HG02943 (cell line): Measurements from ENCODE around the gene NTN3.
"Not testable (repeated sequence)": the region's sequence is repeated elsewhere in the genome, so short reads cannot be mapped to it uniquely, and the experiment has no call there.

Source experiments
- ATAC-seq: cut with Tn5 transposase; IDR thresholded peaks from one replicate; pipeline ENCODE4 v1.9.1; 2021; ENCODE audit warnings: mild to moderate bottlenecking, low read depth, moderate library complexity; ENCODE audit not compliant: unreplicated experiment

Gene NTN3

DNA sequence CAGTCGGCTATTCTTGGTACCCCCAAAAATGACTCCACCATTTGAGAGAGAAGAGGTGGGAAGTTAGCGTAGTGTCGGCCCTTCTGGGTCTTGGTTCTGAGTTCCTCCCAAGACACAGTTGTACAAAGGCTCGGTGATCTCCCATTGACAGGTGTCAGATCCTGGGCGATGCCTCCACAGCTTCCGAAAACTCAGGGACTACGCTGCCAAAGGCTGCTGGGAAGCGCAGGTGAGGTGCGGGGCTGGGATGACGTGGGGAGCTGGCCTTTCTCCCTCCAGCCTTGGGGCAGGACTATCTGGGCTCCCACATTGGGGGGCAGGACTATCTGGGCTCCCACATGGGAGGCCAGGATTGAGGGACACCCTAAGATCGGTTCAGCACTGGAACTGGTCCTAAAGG is 31.5 kb upstream of the NTN3 start:
- no peak for ATAC-seq

DNA sequence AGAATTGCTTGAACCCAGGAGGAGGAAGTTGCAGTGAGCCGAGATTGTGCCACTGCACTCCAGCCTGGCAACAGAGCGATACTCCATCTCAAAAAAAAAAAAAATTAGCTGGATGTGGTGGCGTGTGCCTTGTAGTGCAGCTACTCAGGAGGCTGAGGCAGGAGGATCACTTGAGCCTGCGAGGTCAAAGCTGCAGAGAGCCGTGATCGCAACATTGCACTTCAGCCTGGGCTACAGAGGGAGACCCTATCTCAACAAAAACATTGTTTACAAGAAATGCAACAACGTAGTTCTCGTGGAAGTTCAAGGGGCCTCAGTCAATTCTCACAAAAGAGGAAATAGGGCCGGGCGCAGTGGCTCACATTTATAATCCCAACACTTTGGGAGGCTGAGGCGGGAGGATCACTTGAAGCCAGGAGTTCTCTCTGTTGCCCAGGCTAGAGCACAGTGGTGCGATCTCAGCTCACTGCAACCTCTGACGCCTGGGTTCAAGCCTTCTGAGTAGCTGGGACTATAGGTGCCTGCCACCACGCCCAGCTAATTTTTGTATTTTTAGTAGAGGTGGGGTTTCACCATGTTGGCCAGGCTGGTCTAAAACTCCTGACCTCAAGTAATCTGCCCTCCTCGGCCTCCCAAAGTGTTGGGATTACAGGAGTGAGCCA is 29.8 kb upstream of the NTN3 start:
- ATAC-seq = not testable (repeated sequence)

DNA sequence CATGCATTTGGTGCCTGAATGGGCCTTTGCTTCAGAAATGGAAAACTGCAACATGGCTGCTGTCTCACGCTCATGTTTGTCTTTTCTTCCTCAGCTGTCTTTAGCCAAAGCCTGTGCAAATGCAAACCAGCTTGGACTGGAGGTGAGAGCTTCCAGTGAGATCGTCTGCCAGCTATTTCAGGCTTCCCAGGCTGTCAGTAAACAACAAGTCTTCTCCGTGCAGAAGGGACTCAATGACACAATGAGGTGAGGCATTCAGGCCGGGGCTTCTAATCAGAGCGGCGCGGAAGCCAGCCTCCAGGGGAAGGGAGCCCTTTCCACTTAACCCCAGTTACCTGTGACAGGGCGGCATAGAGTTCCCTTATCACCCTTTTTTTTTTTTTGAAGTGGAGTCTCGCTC is 27.5 kb upstream of the NTN3 start:
- ATAC-seq = no peak

- no peak for ATAC-seq
These were observed 23.0 kb upstream of the NTN3 start for GRCh38 chr16:2447920-2448583.

DNA sequence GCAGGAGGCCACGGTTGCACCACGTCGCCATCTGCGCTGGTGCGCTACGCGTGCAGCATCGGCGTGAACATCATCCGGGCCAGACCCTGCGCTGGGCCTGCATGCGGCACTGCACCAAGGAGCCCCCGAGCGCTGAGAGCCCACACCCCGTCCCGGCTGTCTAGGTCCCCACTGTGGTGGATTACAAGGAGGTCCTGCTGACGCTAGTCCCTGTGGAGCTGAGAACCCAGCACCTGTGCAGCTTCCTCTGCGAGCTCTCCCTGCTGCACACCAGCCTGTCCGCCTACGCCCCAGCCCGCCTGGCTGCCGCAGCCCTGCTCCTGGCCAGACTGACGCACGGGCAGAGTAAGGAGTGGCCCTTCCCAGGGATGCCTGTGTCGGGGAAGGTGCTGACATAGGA is 22.0 kb upstream of the NTN3 start:
- ATAC-seq = no peak

GRCh38 chr16:2450535-2450934 is 20.6 kb upstream of the NTN3 start:
- no peak for ATAC-seq

DNA sequence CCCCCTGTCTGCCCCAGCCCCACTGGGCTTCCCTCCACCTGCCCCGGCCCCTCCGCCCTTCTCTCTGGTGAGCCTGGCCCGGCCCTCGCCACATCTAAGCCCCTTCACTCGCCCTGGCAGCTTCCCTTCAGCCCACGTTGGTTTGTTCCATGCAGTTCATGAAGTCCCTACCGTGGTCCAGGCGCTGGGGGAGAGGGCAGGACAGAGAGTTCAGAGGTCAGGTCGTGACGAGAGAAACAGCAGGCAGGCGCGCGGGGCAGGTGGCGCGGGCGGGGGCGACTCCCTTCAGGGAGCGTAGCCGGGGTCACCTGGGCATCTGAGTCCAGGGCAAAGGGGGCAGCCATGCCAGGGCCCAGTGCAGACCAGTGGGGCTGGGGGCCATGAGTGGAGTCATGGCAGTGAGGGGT is 20.1 kb upstream of the NTN3 start:
- ATAC-seq = no peak

DNA sequence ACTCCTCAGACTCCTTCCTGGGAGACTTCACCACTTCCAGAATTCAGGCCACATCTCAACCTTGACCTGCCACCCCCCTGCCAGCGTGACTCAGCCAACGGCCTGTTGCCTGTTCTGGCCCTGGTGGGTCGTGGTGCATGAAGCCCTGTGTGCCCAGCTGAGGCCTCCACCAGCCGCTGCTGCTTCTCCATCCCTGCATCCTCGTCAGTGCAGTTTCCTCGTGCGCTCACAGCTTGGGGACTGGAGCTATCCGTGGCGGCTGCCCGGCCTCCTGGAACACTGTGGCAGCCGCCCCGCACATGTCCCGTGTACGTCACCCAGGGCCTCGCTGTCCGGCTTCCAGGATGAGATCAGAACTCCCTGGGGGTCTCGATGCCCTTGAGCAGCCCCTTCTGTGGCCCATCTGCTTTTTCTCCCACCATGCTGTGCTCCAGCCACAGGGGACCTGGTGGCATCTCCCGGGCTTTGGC is 19.2 kb upstream of the NTN3 start:
- ATAC-seq = no peak

GRCh38 chr16:2452650-2453049 is 18.4 kb upstream of the NTN3 start:
- no peak for ATAC-seq

- no peak for ATAC-seq
These were observed 15.8 kb upstream of the NTN3 start for GRCh38 chr16:2455081-2455845.

GRCh38 chr16:2456551-2457153 is 14.4 kb upstream of the NTN3 start:
- no peak for ATAC-seq

GRCh38 chr16:2457267-2457666 is 13.8 kb upstream of the NTN3 start:
- no peak for ATAC-seq

- no peak for ATAC-seq
These were observed 13.2 kb upstream of the NTN3 start for GRCh38 chr16:2457946-2458345.

GRCh38 chr16:2458887-2459646 is 12.0 kb upstream of the NTN3 start:
- no peak for ATAC-seq

DNA sequence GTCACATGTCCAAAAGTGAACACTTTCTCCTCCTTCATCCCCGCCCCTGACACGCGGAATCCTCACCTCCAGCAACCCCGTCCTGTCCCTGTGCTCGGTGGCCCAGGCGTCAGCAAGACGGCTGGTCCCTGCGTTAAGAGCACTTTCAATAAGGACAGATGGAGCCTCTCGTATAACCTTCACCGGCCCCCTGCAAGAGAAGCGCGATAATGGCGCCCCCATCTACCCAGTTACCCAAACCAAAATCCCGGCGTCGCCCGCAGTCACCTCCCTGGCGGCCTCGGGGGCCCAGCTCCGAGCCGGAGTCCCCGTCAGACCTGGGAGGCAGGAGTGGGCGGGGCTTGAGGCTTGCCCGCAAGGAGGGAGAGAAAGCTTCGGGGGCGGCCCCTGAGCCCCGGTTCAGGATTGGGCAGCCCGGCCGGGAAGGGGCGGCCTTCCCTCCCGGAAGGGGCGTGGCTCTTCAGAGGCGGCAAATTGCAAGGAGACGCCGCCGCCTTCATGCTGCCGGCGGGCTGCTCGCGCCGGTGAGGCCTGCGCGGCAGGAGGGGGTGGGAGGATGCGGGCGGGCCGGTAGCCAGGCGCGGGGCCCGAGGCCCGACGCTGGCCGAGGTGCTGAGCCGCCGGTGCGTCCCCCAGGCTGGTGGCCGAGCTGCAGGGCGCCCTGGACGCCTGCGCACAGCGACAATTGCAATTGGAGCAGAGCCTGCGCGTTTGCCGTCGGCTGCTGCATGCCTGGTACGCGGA is 11.3 kb upstream of the NTN3 start, which contains the start of gene TEDC2:
TEDC2 (plus strand) TSS at position 463 of the 744 bp plus-strand sequence; CDS start at position 499, 36 bp downstream.
- ATAC-seq = no peak

GRCh38 chr16:2460391-2460713 is 10.7 kb upstream of the NTN3 start:
- no peak for ATAC-seq

DNA sequence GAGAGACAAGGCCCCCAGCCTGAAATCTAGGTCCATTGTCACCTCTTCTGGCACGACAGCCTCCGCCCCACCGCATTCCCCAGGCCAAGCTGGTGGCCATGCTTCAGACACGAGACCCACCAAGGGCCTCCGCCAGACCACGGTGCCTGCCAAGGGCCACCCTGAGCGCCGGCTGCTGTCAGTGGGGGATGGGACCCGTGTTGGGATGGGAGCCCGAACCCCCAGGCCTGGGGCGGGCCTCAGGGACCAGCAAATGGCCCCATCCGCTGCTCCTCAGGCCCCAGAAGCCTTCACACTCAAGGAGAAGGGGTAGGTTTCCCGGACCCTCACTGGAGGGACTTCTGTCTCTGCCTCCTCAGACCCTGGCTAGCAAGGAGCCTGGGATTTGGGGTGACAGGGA is 10.2 kb upstream of the NTN3 start:
- no peak for ATAC-seq

DNA sequence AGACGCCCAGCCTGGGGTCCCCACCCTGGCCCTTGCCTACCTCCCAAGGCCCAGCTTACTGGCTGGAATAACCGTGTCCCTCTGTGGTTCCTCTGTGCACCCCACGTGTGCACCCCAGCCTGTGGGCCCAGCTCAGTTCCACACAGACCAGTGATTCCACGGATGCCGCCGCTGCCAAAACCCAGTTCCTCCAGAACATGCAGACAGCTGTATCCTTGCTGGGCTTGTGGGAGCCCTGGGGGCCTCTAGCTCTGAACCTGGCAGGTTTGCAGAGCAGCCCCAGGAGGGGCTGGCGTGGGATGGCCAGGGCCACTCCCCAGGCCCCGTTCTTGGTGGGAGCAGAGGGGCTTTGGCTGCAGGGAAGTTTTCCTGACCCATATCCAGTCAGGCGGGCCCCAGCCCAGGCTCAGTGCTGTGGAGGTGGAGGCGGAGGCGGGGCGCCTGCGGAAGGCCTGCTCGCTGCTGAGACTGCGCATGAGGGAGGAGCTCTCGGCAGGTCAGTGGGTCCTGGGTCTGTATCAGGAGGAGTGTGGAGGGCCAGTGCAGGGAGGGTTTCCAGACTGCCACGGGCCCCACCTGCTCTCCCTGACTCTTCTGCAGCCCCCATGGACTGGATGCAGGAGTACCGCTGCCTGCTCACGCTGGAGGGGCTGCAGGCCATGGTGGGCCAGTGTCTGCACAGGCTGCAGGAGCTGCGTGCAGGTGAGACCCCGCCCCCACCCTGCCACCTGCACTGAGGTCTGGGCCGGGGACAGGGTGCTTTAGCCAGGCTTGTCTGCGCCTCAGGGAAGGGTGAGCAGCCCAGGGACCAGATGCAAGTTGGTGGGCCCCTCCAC is 8.8 kb upstream of the NTN3 start:
- ATAC-seq = no peak

GRCh38 chr16:2464333-2464732 is 6.8 kb upstream of the NTN3 start:
- no peak for ATAC-seq
